ENCODE data around the gene SPANXN2.

Gene SPANXN2

GRCh38 chrX:143694885-143695284, 25.7 kb downstream of the SPANXN2 start:
- H3K27ac ChIP-seq = no peak overlapping the region
- TF ChIP-seq CTCF (conservative IDR thresholded peaks at IDR 0.05) = no peak

GRCh38 chrX:143683486-143683885, 37.1 kb downstream of the SPANXN2 start:
- TF ChIP-seq CTCF (conservative IDR thresholded peaks at IDR 0.05) = no peak
- H3K27ac ChIP-seq = no peak overlapping the region

- no peak for TF ChIP-seq CTCF (conservative IDR thresholded peaks at IDR 0.05)
- H3K27ac ChIP-seq = no peak overlapping the region
Measured at GRCh38 chrX:143674926-143675325, 45.6 kb downstream of the SPANXN2 start.

- H3K27ac ChIP-seq = no peak overlapping the region
- TF ChIP-seq CTCF (conservative IDR thresholded peaks at IDR 0.05) = peak; percentile 60
Measured at GRCh38 chrX:143669395-143669794, 51.2 kb downstream of the SPANXN2 start.

GRCh38 chrX:143664302-143664701, 56.2 kb downstream of the SPANXN2 start:
- no peak overlapping the region for H3K27ac ChIP-seq
- TF ChIP-seq CTCF (conservative IDR thresholded peaks at IDR 0.05) = peak; percentile 72

GRCh38 chrX:143663755-143664154, 56.8 kb downstream of the SPANXN2 start:
- H3K27ac ChIP-seq = no peak overlapping the region

More at GRCh38 chrX:143663755-143664154, 56.8 kb downstream of the SPANXN2 start:
- no peak for TF ChIP-seq CTCF (conservative IDR thresholded peaks at IDR 0.05)

Data from VCaP (cell line).